ENCODE measurements around the gene SLC35A5. TPM values are rescaled to one million over a fixed set of nuclear protein-coding genes. Genes with fewer than 3 reads are reported as not detected.
A peak's percentile ranks its signal among the peaks of the same experiment; 100 is the strongest.

SLC35A5 gene
- total and polyA plus RNA-seq, 2 of the 8 experiments (the other 6 are each of a cell fraction or from before 2014, with no cell fraction given), result 36.5 to 38.6 TPM

- no peak overlapping the region for H3K56ac ChIP-seq (replicated peaks; ENCODE audit: insufficient read length, low read depth, low read length)
- H3K4me1 ChIP-seq (replicated peaks in 1 of 4; ENCODE audit: control insufficient read depth in 3 of 4, insufficient read depth in 4 of 4, low read length in 3 of 4), result no peaks in the 10 kb centered on the region
- H3K18ac ChIP-seq (ENCODE audit: extremely low read depth, low read length), result no peak overlapping the region
- no peaks in the 10 kb centered on the region for H3K36me3 ChIP-seq (ENCODE audit: control insufficient read depth in 2 of 4, insufficient read depth in 4 of 4, low read length in 3 of 4)
- H3K14ac ChIP-seq (ENCODE audit: insufficient read length), result no peak overlapping the region
- H3K23ac ChIP-seq (ENCODE audit: insufficient read length), result no peak overlapping the region
- no peaks in the 10 kb centered on the region for H3K79me2 ChIP-seq (ENCODE audit: control insufficient read depth in 1 of 2, insufficient read depth in 2 of 2, low read length in 2 of 2)
- FAIRE-seq (no peak), DNase-seq (ENCODE audit: low read depth in 1 of 2, low spot score in 2 of 2) (no peak)
- CTCF ChIA-PET (ENCODE audit: partially characterized antibody), result interaction anchor here (0.7 to 4.7 kb wide), 27 partner anchors 11 to 408 kb away, joined by 3 to 33 read pairs (median 4); partner anchors contain the start of gene SLC9C1
- no peak overlapping the region for H2BK12ac ChIP-seq (ENCODE audit: low read depth, low read length)
- H3K79me1 ChIP-seq (ENCODE audit: low read depth, low read length), result no peaks in the 10 kb centered on the region
- H3K23me2 ChIP-seq (ENCODE audit: low read depth, low read length), result no peaks in the 10 kb centered on the region
- no peak overlapping the region for H3K4ac ChIP-seq (replicated peaks; ENCODE audit: insufficient read length, low read depth, low read length)
- no peak overlapping the region for H2BK15ac ChIP-seq (ENCODE audit: low read length)
- H4K91ac ChIP-seq (replicated peaks; ENCODE audit: insufficient read length, low read length), result no peak overlapping the region
- no peaks in the 10 kb centered on the region for H3K27me3 ChIP-seq (replicated peaks in 1 of 4; ENCODE audit: control insufficient read depth in 3 of 4, extremely low read depth in 1 of 4, insufficient read depth in 3 of 4, low read length in 3 of 4)
- no peaks in the 10 kb centered on the region for H4K20me1 ChIP-seq (replicated peaks in 1 of 2; ENCODE audit: control insufficient read depth in 1 of 2, insufficient read depth in 2 of 2, low read length in 2 of 2)
- H2BK5ac ChIP-seq (ENCODE audit: low read depth, low read length), result no peak overlapping the region
- no peak overlapping the region for H2BK20ac ChIP-seq (ENCODE audit: low read length)
- no peak overlapping the region for H3K4me3 ChIP-seq (ENCODE audit: extremely low read depth in 1 of 4, insufficient read depth in 2 of 4, low read depth in 3 of 4, low read length in 4 of 4)
- H3K9ac ChIP-seq (replicated peaks in 1 of 4; ENCODE audit: extremely low read depth in 1 of 4, low read depth in 3 of 4, low read length in 3 of 4), result no peak overlapping the region
- POLR2A ChIA-PET (ENCODE audit: partially characterized antibody), result no interaction called here
- no peak overlapping the region for H3K4me2 ChIP-seq (ENCODE audit: insufficient read depth in 1 of 2, low read depth in 2 of 2, low read length in 2 of 2)
- H4K8ac ChIP-seq (ENCODE audit: extremely low read depth, insufficient read depth, low read length), result no peak overlapping the region
- no peak overlapping the region for H3K27ac ChIP-seq (ENCODE audit: low read depth, low read length)
- WGBS, 2 experiments (ENCODE audit: extremely low coverage in 1 of 2, insufficient coverage in 1 of 2, insufficient read length in 1 of 2, insufficient replicate concordance in 2 of 2, low coverage in 1 of 2, low lambda C conversion rate in 2 of 2, missing lambda C conversion rate in 1 of 2), result 87% methylated on average over 2 of the region's 2 CpGs; no CpG with 5 or more reads in 1 of the 2 experiments
- H2AK5ac ChIP-seq (ENCODE audit: low read depth, low read length), result no peak overlapping the region
- 0 out of 4 replicates have a peak, but pooled peaks cover 0 to 1% of the 10 kb centered on the region in 2 experiments for H3K9me3 ChIP-seq (ENCODE audit: insufficient read depth in 2 of 2, low read depth in 1 of 2, low read length in 1 of 2)
- peak in 2 of 3 experiments; percentile 63 to 70; a peak in 2 of 4 replicates for TF ChIP-seq CTCF (IDR thresholded peaks at IDR 0.05; ENCODE audit: control extremely low read depth in 1 of 3, insufficient read depth in 1 of 3, low read depth in 1 of 3, low read length in 3 of 3)
- TF ChIP-seq RNF2 (IDR thresholded peaks at IDR 0.05; ENCODE audit: borderline replicate concordance, low read depth, low read length, missing control alignments, poor library complexity, severe bottlenecking), result no peak
- peak; percentile 26; the same call in 1 of the 2 replicates for TF ChIP-seq YY1 (IDR thresholded peaks at IDR 0.05; ENCODE audit: low read depth, low read length)
- TF ChIP-seq RAD21 (IDR thresholded peaks at IDR 0.05 in 1 of 2, conservative IDR thresholded peaks at IDR 0.05 in 1 of 2; ENCODE audit: low read depth in 2 of 2, low read length in 2 of 2), result peak; percentile 88 to 89
- H4K5ac ChIP-seq (ENCODE audit: insufficient read length, low read depth, low read length), result peak overlapping the region; percentile 49
- H2AFZ ChIP-seq (ENCODE audit: low read length), result no peak overlapping the region
- no peak overlapping the region for H2BK120ac ChIP-seq (replicated peaks; ENCODE audit: low read depth, low read length)
These were observed 42.3 kb upstream of the SLC35A5 start for GRCh38 chr3:112519424-112520001.
